ENCODE data around the gene SMCO2. TPM values are rescaled to one million over a fixed set of nuclear protein-coding genes. Genes with fewer than 3 reads are reported as not detected.

Gene SMCO2
- total and polyA plus RNA-seq, 9 of the 15 experiments (the other 6 are each of a cell fraction or from before 2014, with no cell fraction given): not detected

DNA sequence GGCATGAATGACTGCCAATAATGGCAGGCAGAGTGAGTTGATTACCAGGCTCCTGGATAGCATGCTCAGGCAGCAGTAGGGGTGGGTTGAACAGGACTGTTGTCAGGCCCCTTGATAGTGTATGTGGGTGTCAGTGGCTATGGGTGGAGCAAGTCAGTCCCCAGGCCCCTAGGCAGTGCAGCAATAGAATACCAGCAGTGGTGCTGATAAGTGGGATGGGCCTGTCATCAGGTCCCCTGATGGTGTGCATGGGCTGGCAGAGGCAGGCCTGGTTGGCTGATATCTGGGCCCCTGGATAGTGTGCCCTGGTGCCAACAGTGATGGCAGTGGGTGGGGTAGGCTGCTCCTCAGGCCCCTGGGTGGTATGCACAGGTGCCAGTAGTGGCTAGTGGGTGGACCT, 32.4 kb downstream of the SMCO2 start:
- no peak for DNase-seq (ENCODE audit: extremely low read depth in 1 of 4, low spot score in 3 of 4)
- Histone ChIP-seq H3K9me1 (ENCODE audit: control insufficient read depth, insufficient read depth, low read length) (no peaks in the 10 kb centered on the region), H3K4me2 (ENCODE audit: insufficient read depth, low read length) (no peak overlapping the region), H3K27ac (ENCODE audit: extremely low read depth, low read depth, low read length) (no peak overlapping the region), H4K20me1 (replicated peaks; ENCODE audit: control insufficient read depth, insufficient read depth, low read length) (no peaks in the 10 kb centered on the region), H3K4me1 (replicated peaks in 1 of 2; ENCODE audit: control insufficient read depth in 2 of 2, insufficient read depth in 2 of 2, low read length in 2 of 2) (no peaks in the 10 kb centered on the region), H3K4me3 (no peak overlapping the region), H2AFZ (ENCODE audit: low read depth, low read length) (no peak overlapping the region), H3K9ac (ENCODE audit: insufficient read depth in 1 of 2, low read depth in 2 of 2, low read length in 2 of 2) (no peak overlapping the region), H3K27me3 (ENCODE audit: control insufficient read depth in 2 of 2, insufficient read depth in 2 of 2, low read length in 2 of 2) (no peaks in the 10 kb centered on the region; a peak in 1 of 5 replicates), H3K36me3 (ENCODE audit: control insufficient read depth, insufficient read depth, low read length) (no peaks in the 10 kb centered on the region), H3K9me3 (replicated peaks; ENCODE audit: control insufficient read depth, insufficient read depth, low read depth, low read length) (no peaks in the 10 kb centered on the region), H3K79me2 (ENCODE audit: control insufficient read depth, insufficient read depth, low read length) (no peaks in the 10 kb centered on the region)
- in situ Hi-C loops (cut with MboI): no loop called here
- POLR2A ChIA-PET: no interaction called here
- no peak for ATAC-seq
- no peak for FAIRE-seq
- BruUV-seq (replicated peaks): no TSS peak
- no peak for TF ChIP-seq XRCC5 (IDR thresholded peaks at IDR 0.05; ENCODE audit: low read depth, low read length)
- TF ChIP-seq ZBTB1 (CRISPR knock-in tag; IDR thresholded peaks at IDR 0.05; ENCODE audit: borderline replicate concordance, low read depth): no peak
- no peak for TF ChIP-seq MED1 (CRISPR knock-in tag; IDR thresholded peaks at IDR 0.05; ENCODE audit: borderline replicate concordance)
- CTCF ChIA-PET (ENCODE audit: low intra/inter-chr PET ratio): no interaction called here
- intact Hi-C loops (cut with micrococcal nuclease): no loop called here

DNA sequence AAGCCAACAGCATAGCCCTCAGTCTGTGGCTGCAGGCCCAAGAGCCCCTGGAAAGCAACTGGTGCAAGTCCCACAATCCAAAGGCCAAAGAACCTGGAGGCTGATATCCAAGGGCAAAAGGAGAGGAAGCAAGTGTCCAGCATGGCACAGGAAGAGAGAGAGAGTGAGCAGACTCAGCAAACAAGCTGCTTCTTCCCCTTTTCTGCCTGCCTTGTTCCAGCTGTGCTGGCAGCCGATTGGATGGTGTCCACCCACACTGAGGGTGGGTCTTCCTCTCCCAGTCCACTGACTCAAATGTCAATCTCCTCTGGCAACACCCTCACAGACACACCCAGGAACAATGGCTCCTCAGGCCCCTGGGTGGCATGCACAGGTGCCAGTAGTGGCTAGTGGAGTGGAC, 33.5 kb downstream of the SMCO2 start:
- H2AFZ ChIP-seq (ENCODE audit: low read depth, low read length): no peak overlapping the region
- TF ChIP-seq ZNF224 (CRISPR knock-in tag; IDR thresholded peaks at IDR 0.05) (no peak), SIN3A (IDR thresholded peaks at IDR 0.05; ENCODE audit: borderline replicate concordance in 2 of 2, control insufficient read depth in 1 of 2, low read depth in 2 of 2, low read length in 2 of 2) (no peak), MCM3 (IDR thresholded peaks at IDR 0.05) (no peak)
- H4K20me1 ChIP-seq (replicated peaks; ENCODE audit: control insufficient read depth, insufficient read depth, low read length): no peaks in the 10 kb centered on the region
- H3K27ac ChIP-seq (ENCODE audit: extremely low read depth, low read depth, low read length): no peak overlapping the region
- H3K9ac ChIP-seq (ENCODE audit: insufficient read depth in 1 of 2, low read depth in 2 of 2, low read length in 2 of 2): no peak overlapping the region
- no peaks in the 10 kb centered on the region; a peak in 1 of 5 replicates for H3K27me3 ChIP-seq (ENCODE audit: control insufficient read depth in 2 of 2, insufficient read depth in 2 of 2, low read length in 2 of 2)
- DNase-seq (ENCODE audit: extremely low read depth in 1 of 4, low spot score in 3 of 4) (no peak), ATAC-seq (no peak), FAIRE-seq (no peak)
- in situ Hi-C loops (cut with MboI) (no loop called here), intact Hi-C loops (cut with micrococcal nuclease) (no loop called here)
- 0% methylated on average over 1 of the region's 1 CpG for WGBS (ENCODE audit: insufficient coverage, low coverage, missing lambda C conversion rate)
- POLR2A ChIA-PET: interaction anchor here (0.8 kb wide), 1 partner anchor 11 kb away, joined by 3 read pairs; no protein-coding TSS in a partner anchor
- no peaks in the 10 kb centered on the region for H3K4me1 ChIP-seq (replicated peaks in 1 of 2; ENCODE audit: control insufficient read depth in 2 of 2, insufficient read depth in 2 of 2, low read length in 2 of 2)
- CTCF ChIA-PET (ENCODE audit: low intra/inter-chr PET ratio): no interaction called here
- H3K4me3 ChIP-seq: no peak overlapping the region
- H3K9me1 ChIP-seq (ENCODE audit: control insufficient read depth, insufficient read depth, low read length): no peaks in the 10 kb centered on the region
- no peak overlapping the region for H3K4me2 ChIP-seq (ENCODE audit: insufficient read depth, low read length)
- H3K79me2 ChIP-seq (ENCODE audit: control insufficient read depth, insufficient read depth, low read length): no peaks in the 10 kb centered on the region
- H3K9me3 ChIP-seq (replicated peaks; ENCODE audit: control insufficient read depth, insufficient read depth, low read depth, low read length): no peaks in the 10 kb centered on the region
- H3K36me3 ChIP-seq (ENCODE audit: control insufficient read depth, insufficient read depth, low read length): no peaks in the 10 kb centered on the region
- BruUV-seq (replicated peaks): no TSS peak

Data from K562 (cell line).